MCF 10A (cell line): ENCODE measurements around the gene SMR3A. TPM values are rescaled to one million over a fixed set of nuclear protein-coding genes. Genes with fewer than 3 reads are reported as not detected.

Source experiments
- Bru-seq: library from RNA; stranded (reverse); fragments of 400-500 nt; gene quantifications from one replicate; lab custom pipeline; 2021; lab: Mats Ljungman, UMichigan
- BruChase-seq, 2 experiments: library from RNA; stranded (reverse); fragments of 400-500 nt; gene quantifications; one replicate each; lab custom pipeline; 2021; lab: Mats Ljungman, UMichigan
- BruUV-seq: library from RNA; stranded (reverse); fragments of 400-500 nt; replicated peaks from 2 replicates; lab custom pipeline; 2021; lab: Mats Ljungman, UMichigan
- CTCF ChIA-PET: fragments of 300-600 bp; sonication (Branson Sonifier 250); formaldehyde crosslinking; extraction: SDS; loops from one replicate; lab custom pipeline; 2021; ENCODE audit warnings: antibody characterized with exemption, inconsistent platforms; lab: Yijun Ruan, JAX
- POLR2A ChIA-PET: fragments of 300-600, 350-650 bp; sonication (Branson Sonifier 250); formaldehyde crosslinking; extraction: SDS; loops from one replicate; lab custom pipeline; 2020; ENCODE audit warnings: antibody characterized with exemption, inconsistent platforms; lab: Yijun Ruan, JAX
- DNase-seq: peaks from one replicate; pipeline ENCODE4 v3.0.0-alpha.2; 2018; ENCODE audit not compliant: unreplicated experiment
- H3K27ac Mint-ChIP-seq: one replicate; pipeline ENCODE4 v1.8.0; 2022; ENCODE audit warnings: mild to moderate bottlenecking, low read depth, mixed read lengths; ENCODE audit not compliant: unreplicated experiment
- H3K27me3 Mint-ChIP-seq: one replicate; pipeline ENCODE4 v1.8.0; 2022; ENCODE audit warnings: mixed read lengths; ENCODE audit not compliant: insufficient read depth, unreplicated experiment
- H3K36me3 Mint-ChIP-seq: one replicate; pipeline ENCODE4 v1.8.0; 2022; ENCODE audit warnings: mild to moderate bottlenecking, moderate library complexity, mixed read lengths; ENCODE audit not compliant: insufficient read depth, unreplicated experiment
- H3K4me1 Mint-ChIP-seq: one replicate; pipeline ENCODE4 v1.8.0; 2022; ENCODE audit warnings: mixed read lengths; ENCODE audit not compliant: insufficient read depth, unreplicated experiment
- H3K4me3 Mint-ChIP-seq: one replicate; pipeline ENCODE4 v1.8.0; 2022; ENCODE audit warnings: mild to moderate bottlenecking, moderate library complexity, mixed read lengths; ENCODE audit not compliant: unreplicated experiment
- H3K9me3 Mint-ChIP-seq: one replicate; pipeline ENCODE4 v1.8.0; 2022; ENCODE audit warnings: mixed read lengths; ENCODE audit not compliant: unreplicated experiment
- intact Hi-C: fragments of 100-400 bp; cut with micrococcal nuclease; formaldehyde crosslinking; loops from 2 replicates; pipeline ENCODE4 v1.14.1; 2022
- long read RNA-seq: library from polyadenylated mRNA; stranded (forward); transcript quantifications from one replicate; pipeline ENCODE4 v2.0.0, GENCODE V29; 2022
- total RNA-seq: library from RNA; stranded (reverse); gene quantifications from 2 replicates; pipeline ENCODE4 v1.2.3, GENCODE V29; 2022
- TF ChIP-seq, protein P1 (sequence below): fragments of 200-600 bp; IDR thresholded peaks from one replicate; pipeline ENCODE4 v1.8.0; 2022; ENCODE audit warnings: antibody characterized with exemption, mild to moderate bottlenecking; ENCODE audit not compliant: unreplicated experiment

The SMR3A gene
- not detected in 2 replicates for total RNA-seq
- not detected for Bru-seq, nascent RNA
- not detected for BruChase-seq, experiment 1, labeled RNA remaining after a 6-hour chase
- not detected for BruChase-seq, experiment 2, labeled RNA remaining after a 2-hour chase
- long read RNA-seq: 0 reads

DNA sequence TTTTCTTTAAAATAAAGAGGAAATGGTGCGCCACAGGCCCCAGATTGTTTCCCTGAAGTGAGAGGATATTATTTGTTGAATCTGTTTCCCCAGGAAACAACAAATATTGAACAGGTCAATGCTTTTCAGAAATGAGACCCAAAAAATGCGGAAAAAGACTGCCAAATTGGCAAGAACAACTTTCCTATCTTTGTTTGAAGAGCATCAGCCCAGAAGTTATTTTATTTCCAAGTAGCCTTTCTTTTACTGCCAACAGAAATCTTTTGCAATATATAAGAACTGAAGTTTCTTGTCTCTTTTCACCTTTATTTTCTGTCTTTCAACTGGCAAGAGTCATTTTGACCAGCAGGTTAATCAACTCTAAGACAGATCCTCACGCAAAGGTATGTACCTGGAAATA, at the start of gene SMR3A:
SMR3A (plus strand) TSS at position 301 of the 400 bp plus-strand sequence. CDS start 1,356 bp downstream, outside the sequence.
- no peaks in the 10 kb centered on the region for H3K27me3 Mint-ChIP-seq
- ChIA-PET POLR2A (no interaction called here), CTCF (no interaction called here)
- intact Hi-C loops: no loop called here
- no peak within 1 kb of the TSS for H3K4me3 Mint-ChIP-seq
- no peaks in the 10 kb centered on the region for H3K9me3 Mint-ChIP-seq
- TF ChIP-seq, protein P1, sequence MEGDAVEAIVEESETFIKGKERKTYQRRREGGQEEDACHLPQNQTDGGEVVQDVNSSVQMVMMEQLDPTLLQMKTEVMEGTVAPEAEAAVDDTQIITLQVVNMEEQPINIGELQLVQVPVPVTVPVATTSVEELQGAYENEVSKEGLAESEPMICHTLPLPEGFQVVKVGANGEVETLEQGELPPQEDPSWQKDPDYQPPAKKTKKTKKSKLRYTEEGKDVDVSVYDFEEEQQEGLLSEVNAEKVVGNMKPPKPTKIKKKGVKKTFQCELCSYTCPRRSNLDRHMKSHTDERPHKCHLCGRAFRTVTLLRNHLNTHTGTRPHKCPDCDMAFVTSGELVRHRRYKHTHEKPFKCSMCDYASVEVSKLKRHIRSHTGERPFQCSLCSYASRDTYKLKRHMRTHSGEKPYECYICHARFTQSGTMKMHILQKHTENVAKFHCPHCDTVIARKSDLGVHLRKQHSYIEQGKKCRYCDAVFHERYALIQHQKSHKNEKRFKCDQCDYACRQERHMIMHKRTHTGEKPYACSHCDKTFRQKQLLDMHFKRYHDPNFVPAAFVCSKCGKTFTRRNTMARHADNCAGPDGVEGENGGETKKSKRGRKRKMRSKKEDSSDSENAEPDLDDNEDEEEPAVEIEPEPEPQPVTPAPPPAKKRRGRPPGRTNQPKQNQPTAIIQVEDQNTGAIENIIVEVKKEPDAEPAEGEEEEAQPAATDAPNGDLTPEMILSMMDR: no peak
- BruUV-seq: no TSS peak
- H3K36me3 Mint-ChIP-seq: no peaks in the 10 kb centered on the region
- DNase-seq: no peak
- peaks cover 2% of the 10 kb centered on the region for H3K4me1 Mint-ChIP-seq
- no peak within 1 kb of the TSS for H3K27ac Mint-ChIP-seq

DNA sequence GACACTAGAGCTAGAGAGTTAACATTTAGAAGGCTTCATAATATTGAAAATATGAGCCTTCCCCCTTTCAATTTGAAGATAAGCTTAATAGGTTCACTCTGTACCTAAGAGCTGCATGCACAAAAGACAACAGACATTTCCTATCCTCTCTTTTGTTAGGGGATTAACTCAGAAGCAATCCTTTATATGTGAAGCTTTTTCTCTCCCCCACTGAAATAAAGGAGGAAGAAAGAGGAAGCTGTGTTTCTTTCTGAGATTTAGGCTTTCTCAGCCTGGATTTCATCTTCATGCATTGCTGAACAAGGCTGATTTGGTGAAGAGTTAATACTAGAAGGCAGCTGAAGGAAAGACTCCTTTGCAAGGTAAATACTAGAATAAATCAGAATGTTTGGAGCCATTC, 46.8 kb upstream of the SMR3A start:
- DNase-seq: no peak
- BruUV-seq: no TSS peak
- H3K4me3 Mint-ChIP-seq: no peak overlapping the region
- H3K36me3 Mint-ChIP-seq: no peaks in the 10 kb centered on the region
- TF ChIP-seq, protein P1: no peak
- H3K9me3 Mint-ChIP-seq: no peaks in the 10 kb centered on the region
- H3K4me1 Mint-ChIP-seq: no peaks in the 10 kb centered on the region
- intact Hi-C loops: no loop called here
- CTCF ChIA-PET: interaction anchor here (0.6 kb wide), 1 partner anchor 214 kb away, joined by 3 read pairs; no protein-coding TSS in a partner anchor
- H3K27ac Mint-ChIP-seq: no peak overlapping the region
- H3K27me3 Mint-ChIP-seq: no peaks in the 10 kb centered on the region
- POLR2A ChIA-PET: no interaction called here

DNA sequence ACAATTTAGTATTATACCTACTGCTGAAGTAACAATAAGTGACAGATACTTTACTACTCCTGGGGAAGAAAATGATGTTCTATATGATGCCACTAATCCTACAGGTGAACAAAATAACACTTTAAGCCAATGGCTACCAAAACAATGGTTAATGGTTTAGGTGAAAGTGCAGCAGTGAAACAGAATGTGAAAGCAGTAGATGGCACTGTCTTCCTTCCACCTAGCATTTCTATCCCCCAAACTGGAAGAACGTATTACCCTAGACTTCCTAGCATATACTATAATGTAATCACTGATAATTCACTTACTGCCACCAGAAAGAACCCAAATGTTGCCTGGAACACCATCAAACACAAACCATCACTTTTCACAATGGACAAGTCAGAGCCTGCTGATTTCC, 44.6 kb upstream of the SMR3A start:
- Mint-ChIP-seq H3K27me3 (no peaks in the 10 kb centered on the region), H3K27ac (no peak overlapping the region), H3K4me3 (no peak overlapping the region), H3K9me3 (no peaks in the 10 kb centered on the region), H3K4me1 (no peaks in the 10 kb centered on the region), H3K36me3 (no peaks in the 10 kb centered on the region)
- POLR2A ChIA-PET: no interaction called here
- no TSS peak for BruUV-seq
- TF ChIP-seq, protein P1: no peak
- DNase-seq: peak; percentile 5
- intact Hi-C loops: loop anchor here (5.0 kb wide), 1 partner anchor 241 kb away; no protein-coding TSS in a partner anchor
- CTCF ChIA-PET: interaction anchor here (0.5 kb wide), 1 partner anchor 110 kb away, joined by 3 read pairs; no protein-coding TSS in a partner anchor

DNA sequence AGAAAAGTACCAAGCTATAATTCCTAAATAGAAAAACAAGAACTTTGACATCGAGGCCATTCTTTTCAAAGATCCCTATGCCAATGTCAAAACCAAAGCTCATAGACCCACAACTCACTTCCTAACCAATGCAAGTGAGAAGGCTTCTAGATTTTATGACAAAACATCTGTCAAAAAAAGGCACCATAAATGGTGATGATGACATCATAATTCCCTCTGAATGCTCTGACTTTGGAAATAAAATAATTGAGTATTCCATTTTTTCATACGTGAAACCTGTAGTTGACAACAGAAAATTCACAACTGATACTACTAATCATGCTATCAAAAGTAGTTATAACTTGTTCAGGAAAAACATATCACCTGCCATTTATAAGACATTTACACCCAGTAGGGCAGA, 34.5 kb upstream of the SMR3A start:
- Mint-ChIP-seq H3K4me3 (no peak overlapping the region), H3K4me1 (no peaks in the 10 kb centered on the region), H3K27ac (no peak overlapping the region), H3K27me3 (no peaks in the 10 kb centered on the region), H3K36me3 (no peaks in the 10 kb centered on the region), H3K9me3 (no peaks in the 10 kb centered on the region)
- ChIA-PET CTCF (no interaction called here), POLR2A (no interaction called here)
- TF ChIP-seq, protein P1: no peak
- BruUV-seq: no TSS peak
- intact Hi-C loops: no loop called here
- no peak for DNase-seq
